ENCODE data around the gene ZMYM2.
"Not testable (repeated sequence)": the region's sequence is repeated elsewhere in the genome, so short reads cannot be mapped to it uniquely, and the experiment has no call there.

The ZMYM2 gene

DNA sequence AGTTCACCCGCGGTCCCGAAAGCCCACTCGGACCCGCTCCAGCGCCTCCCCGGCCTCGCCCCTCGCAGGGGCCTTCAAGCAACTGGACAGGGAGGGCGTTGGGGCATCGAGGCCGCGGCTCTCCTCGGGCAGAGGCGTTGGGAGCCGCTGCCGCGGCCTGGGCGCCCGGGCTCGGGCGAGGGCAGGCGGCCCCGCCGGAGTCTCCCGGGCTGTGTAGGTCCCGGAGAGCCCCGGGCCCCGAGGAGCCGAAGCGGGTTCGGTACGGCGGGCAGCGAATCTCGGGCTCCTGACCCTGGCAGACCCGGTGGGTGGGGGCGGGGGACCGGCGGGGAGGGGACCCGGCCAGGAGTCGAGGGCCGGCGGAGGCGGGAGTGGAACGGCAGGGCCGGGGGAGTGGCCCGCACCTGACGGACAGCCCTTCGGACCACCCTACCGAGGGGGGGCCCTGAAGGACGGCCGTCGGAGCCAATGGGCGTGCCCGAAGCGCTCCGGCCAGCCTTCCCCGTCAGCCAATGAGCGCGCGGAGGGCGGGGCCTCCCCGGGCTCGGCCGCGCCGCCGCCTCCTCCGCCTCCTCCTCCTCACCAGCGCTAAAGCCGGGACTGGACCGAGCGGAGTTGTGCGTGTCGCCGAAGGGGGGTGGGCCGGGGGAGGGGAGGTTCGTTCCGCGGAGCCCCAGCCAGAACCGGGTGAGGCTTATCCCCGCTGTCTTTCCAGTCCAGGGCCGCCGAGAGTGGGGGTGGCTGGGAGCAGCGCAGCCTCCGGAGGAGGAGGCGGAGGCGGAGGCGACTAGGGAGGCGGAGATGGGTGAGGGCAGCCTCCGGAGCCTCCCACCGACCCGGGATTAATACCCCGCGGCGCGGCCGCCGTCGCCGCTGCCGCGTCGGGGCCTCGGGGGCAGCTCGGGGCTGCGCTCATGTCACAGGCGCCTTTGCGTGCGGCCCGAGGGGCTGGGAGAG, at the start of gene ZMYM2:
Gene ZMYM2 (plus strand): TSS at position 573 of the 957 bp plus-strand sequence. CDS start 34,346 bp downstream, outside the sequence.
- DNase-seq (ENCODE audit: low spot score) = peak; percentile 99

DNA sequence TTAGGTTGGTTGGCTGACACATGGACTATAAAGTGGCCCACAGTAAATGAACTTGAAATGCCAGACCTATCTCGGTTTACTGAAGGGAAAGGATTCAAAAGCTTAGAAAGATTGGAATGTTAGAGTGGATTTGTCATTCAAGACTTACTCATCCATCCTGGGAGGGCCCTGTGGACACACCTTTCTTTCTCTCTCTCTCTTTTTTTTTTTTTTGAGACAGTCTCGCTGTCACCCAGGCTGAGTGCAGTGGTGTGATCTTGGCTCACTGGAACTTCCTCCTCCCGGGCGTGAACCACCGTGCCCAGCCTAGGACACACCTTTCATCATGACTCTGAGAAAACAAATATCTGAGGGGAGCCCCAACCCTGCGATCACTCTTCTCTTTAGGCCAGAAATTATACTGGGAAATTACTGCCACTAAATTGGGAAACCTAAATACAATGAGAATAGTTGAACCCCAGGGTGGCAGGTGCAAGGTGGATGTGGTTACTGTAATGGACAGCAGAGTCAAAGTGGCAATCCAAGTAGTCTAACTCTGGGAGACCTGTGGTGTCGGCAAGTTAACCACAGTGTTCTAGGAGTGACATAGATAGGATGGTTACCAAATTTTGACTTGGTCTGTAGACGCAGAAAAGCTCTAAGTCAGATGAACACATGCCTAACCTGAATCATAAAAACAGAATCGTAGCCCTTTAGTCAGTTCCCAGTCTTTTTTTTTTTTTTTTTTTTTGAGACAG, 48.0 kb upstream of the ZMYM2 start:
- DNase-seq (ENCODE audit: low spot score) = no peak

DNA sequence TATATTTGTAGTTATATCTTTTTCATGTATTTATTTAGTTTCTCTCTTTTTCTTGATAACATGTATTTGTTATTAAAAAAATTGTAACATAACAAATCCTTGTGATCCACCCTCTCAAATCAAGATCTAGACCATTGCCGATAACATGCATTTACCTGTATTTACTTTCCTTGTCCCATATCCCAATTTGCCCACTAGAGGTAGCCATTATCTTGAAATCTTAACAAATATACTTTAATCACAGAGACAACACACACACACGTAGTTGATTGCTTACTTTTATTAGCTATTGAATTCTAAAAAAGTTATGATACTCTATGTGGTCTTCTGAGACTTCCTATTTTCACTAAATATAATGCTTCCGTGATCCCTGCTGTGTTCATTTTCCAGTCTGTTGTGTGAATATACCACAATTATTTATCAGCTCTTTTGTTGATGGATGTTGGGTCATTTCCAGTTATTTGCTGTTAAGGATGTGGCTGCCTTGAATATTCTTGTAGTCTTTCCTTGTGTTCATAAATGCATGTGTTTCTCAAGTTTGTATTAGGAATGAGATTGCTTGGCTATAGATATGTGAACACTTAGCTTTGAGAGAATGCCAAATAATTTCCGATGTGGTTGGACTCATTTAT, 31.3 kb upstream of the ZMYM2 start:
- DNase-seq (ENCODE audit: low spot score) = peak; percentile 13

DNA sequence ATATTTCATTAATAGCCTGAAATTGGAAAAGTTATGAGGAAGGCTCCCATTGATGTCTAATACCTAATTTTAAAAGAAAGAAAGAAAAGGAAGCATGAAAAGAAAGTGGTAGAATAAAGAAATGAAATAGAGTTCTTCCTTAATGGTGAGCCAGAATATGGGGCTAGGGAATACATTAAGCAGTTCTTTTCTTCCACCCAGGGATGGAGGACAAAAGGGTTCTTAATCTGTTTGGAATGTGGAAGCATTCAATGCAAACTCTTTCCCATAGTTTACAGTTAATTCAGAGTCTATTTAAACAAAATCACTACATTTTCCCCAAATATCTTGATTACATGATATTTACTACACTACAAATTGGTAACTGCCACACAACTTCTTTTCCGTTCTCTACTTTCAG, 18.4 kb upstream of the ZMYM2 start:
- no peak for DNase-seq (ENCODE audit: low spot score)

DNA sequence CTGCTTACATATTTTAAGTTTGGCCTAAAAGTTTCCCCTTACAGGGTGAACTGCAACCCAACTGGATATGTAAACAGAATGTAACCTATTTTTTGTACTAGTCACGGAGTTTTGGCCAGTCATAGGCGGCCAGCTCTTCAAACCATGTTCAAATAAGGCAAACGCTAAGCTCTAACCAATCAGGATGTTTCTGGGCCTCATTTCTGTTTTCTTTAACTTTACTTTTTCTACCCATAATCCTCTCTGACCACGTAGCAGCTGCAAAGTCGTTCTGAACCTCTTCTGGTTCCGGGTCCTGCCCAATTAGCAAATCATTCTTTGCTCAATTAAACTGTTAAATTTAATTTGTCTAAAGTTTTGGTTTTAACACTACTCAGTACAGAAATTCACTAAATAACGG, 8.2 kb upstream of the ZMYM2 start:
- DNase-seq (ENCODE audit: low spot score) = no peak

DNA sequence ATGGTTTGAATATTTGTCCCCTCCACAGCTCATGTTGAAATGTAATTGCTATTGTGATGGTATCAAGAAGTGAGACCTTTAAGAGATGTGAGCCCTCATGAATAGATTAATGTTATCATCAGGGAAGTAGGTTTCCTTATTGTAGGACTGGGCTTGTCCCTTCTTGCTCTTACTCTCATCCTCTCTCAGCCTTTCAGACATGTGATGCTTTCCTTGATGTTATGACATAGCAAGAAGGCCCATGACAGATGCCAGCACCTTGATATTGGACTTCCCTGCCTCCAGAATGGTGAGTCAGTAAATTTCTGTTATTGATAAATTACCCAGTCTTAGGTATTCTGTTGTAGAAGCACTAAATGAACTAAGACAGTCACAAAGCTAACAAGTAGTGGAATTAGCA, 5.7 kb upstream of the ZMYM2 start:
- DNase-seq (ENCODE audit: low spot score) = no peak

DNA sequence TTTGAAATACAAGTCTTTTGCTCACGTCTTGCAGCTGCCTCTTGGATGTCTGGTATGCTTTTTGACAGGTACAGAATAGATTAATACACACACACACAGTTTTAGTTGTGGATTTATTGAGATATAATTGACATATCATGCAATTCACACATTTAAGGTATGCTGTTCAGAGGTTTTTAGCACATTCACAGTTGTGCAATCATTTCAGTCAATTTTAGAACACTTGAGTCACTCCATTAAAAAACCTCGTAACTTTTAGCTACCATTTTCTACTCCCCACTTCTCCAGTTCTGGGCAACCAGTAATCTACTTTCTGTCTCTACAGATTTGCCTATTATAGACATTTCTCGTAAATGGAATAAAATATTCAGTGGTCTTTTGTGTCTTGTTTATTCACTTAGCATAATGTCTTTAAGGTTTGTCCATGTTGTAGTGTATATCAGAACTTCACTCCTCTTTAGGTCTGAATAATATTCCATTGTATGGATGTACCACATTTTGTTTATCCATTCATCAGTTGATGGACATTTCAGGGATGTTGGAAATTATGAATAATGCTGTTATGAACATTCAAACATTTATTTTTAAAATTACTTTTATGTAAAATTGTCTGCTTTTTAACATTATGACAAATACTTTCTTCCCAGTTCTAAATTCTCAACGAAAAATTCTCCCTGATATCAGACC, 2.5 kb upstream of the ZMYM2 start:
- no peak for DNase-seq (ENCODE audit: low spot score)

DNA sequence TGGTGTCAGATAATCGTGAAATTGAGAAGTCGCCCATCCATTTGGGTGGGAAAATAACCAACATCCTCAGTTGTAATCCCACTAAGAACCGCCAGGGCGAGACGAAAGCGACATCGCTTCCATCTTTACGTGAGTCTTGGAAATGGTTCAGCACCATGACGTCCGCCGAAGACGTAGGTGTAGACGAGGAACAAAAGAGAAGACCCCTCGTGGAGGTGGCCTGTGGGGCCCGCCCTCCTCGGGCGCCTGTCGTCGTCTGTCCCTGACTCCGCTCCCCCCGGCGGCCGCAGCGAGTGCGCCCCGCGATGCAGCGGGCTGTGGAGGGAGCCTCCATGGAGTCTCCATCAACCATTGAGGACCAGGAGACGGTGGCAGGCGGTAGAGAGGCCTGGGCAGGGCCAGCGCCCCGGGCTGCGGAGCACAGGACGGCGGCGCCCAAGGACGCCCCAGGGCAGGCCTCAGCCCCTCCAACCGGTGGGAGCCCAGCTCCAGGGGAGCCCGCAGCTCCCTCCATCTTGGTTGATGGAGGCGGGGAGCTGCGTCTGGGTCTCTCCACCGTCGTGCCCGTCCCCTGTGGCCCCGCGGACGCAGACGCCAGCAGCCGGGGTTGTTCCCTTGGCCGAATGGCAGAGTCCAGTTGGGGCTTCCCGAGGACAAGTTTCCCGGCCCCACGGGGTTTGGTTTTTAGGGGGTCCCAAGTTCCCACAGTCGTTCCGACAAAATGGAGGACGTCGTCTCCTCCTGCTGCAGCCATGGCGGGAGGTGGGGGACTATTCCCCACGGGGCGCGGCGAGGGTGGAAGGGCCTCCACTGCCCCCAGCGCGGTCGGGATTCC, 990 bp upstream of the ZMYM2 start:
- DNase-seq (ENCODE audit: low spot score) = peak; percentile 75

DNA sequence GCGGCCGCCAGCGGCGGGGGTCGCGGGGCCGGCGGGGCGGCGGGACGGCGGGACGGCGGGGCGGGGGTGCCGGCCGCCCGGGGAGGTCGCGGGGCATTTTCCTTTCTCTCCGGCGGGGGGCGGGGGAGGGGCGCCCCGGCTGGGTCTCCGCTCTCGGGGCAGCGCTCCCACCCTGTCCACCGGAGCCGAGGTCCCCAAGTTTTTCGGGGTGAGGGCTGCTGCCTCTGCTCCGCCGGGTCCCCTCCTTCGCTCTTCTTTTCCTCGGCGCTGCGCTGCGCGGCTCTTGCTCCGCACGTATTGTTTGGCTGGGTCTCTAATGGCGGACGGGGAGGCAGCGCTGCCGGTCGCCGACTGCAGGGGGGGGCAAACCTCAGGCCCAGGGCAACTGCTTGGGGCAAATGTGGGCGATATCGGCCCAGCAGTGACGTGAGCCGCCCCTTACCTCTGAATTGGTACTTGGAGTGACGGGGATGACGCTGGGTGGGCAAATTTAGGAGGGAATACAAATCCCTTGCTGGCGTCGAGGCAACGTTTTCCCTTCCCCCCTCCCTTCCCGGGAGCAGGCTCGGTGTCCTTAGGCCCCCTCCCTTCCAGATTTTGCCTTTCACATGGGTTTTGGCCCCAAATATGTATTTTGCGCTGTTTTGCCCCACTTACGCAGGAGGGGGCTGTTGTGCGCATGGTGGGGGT, 759 bp downstream of the ZMYM2 start:
- DNase-seq (ENCODE audit: low spot score) = peak; percentile 55

DNA sequence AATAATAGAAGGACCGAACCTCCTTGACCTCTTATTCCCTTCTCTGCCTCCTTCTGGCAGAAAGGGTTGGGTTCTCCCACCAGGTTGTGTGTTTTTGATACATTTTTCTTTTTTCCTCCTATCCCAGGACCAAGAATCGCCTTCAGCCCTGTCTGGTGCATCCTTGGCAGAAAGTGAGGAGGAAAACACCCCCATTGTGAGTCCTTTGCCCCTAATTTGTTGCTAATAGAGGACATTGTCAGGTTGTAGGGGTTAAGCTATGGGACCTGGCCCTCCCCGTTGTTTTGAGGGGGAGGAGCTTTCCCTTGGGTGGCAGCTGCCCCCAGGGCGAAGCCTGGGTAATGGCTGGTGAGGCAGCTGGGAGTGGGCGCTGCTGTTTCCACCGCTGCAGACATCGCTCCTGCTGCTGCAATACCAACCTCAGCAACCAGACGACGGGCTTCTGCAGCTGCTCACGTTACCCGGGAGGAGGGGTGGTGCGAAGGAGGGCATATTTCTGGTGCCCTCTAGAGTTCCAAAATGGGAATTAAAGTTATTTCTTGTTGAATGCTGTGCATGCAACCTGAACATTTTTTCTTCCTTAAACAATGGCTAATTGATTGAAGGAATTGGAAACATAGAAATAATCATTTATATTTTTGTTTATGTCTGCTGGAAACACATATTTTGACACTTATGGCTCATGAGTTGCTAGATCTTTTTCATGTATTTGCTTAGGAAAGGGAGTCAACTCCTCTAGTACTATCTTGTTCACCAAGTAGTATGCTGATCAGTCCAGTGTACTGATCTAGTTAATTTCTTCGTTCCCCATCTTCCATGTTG, 1.5 kb downstream of the ZMYM2 start:
- DNase-seq (ENCODE audit: low spot score) = peak; percentile 84

DNA sequence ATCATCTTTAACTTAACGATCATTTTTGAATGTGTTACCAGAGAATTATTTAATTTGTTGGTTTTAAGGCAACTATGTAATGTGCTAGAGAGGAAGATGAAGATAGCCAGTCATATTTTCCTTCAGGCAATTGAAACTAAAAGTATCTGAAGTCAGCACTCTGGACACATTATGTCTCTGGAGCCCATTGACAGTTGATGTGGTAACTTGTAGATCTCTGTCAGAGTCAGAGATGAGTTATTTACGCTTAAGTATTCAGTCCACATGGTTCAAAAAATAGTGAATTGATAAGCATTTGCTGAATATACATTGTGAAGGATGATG, 2.1 kb downstream of the ZMYM2 start:
- DNase-seq (ENCODE audit: low spot score) = no peak

DNA sequence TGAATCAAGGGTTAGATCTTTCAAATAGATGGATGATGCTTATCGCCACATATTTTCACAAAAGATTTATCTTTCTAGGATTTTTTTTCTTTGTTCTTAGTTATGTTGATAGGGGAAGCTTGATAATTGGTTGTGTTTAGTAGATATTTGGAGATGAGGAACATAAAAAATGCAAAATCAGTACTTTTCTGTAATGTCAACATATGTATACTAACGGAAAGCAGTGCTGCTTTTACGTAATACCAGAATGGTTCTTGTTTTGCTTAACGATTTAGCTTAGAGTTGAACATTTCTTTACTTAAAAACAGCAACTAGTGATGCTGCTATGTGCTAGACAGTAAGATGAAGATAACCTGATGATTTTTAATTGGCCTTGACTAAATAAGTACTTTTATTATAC, 3.0 kb downstream of the ZMYM2 start:
- DNase-seq (ENCODE audit: low spot score) = no peak

DNA sequence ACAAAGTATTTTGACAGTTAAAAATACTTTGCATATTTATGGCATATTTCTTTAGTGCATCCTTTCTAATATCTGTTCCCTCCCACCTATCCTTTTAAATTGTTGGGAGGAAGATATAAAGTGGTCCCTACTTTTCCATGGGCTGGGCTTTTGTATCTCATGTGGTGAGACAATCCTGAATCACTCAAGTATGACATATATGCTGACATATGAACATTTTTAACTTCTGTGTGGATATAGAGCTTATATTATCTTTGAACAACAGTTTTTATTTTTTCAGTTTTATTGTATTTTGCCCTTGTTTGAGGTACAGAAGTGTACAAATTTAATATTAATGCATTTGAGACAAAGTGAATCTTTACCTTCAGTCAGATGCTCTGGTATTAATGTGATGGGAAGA, 3.4 kb downstream of the ZMYM2 start:
- DNase-seq (ENCODE audit: low spot score) = no peak

DNA sequence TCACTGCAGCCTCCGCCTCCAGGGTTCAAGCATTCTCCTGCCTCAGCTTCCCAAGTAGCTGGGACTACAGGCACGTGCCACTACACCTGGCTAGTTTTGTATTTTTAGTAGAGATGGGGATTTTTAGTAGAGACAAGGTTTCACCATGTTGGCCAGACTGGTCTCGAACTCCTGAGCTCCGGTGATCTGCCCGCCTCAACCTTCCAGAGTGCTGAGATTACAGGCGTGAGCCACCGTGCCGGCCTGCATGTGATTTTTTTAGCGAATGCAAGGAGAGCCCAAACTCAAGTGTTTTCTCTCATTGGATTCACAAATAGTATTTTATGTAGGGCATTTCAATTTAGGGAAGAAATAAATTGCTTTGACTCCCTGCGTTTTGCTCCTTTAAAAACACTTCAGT, 4.4 kb downstream of the ZMYM2 start:
- no peak for DNase-seq (ENCODE audit: low spot score)

DNA sequence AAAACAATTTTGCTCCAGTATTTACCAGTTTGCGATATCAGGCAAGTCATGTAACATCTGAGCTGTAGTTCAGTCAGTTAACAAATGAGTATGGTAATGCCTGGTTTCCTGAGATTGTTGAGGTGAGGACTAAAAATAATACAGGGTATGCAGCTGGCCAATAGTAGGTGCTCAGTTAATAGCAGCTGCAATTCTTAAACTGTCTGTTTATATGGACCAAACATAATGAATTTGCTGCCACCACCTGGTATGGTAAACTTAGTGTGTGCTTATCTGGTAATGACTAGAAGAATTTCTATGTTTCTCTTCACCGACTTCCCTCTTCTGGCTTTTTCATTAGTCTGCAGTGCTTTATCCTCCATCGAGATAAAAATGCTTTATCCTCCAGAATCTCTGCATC, 9.1 kb downstream of the ZMYM2 start:
- no peak for DNase-seq (ENCODE audit: low spot score)

DNA sequence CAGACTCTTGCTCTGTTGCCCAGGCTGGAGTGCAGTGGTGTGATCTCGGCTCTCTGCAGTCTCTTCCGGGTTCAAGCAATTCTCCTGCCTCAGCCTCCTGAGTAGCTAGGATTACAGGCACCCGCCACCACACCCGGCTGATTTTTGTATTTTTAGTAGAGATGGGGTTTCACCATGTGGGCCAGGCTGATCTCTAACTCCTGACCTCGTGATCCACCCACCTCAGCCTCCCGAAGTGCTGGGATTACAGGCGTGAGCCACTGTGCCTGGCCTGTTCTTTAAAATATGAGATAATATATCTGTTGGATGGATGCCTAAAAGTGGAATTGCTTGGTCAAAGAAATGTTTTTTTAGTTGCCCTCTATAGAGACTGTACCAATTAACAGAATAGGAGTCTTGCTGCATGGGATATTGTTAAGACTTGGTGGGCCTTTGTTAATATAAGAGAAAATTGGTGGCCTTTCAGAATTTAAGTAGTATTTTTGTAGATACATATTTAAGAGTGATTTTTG, 16.0 kb downstream of the ZMYM2 start:
- not testable (repeated sequence) for DNase-seq (ENCODE audit: low spot score)

DNA sequence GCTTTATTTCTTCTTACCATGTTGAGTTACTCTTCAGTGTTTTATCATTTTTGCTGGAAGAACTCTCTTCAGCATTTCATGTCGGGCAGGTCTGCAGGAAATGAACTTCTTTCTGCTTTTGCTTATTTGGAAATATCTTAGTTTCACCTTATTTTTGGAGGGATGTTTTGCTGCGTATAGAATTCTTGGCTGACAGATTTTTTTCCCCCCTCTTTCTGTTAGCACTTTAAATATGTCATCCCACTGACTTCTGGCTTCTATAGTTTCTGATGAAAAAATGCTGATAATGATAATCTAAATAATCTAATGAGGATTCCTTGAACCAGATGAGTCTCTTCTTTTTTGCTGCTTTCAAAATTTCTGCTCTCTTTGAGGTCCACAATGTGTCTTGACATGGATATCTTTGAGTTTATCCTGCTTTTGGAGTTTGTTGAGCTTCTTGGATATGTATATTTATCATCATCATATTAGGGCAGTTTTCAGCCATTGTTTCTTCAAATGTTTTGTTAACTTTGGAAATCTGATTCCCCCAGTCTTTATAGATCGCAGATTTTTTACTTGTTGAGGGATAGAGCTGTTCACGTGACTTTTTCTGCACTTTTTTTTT, 20.4 kb downstream of the ZMYM2 start:
- no peak for DNase-seq (ENCODE audit: low spot score)

DNA sequence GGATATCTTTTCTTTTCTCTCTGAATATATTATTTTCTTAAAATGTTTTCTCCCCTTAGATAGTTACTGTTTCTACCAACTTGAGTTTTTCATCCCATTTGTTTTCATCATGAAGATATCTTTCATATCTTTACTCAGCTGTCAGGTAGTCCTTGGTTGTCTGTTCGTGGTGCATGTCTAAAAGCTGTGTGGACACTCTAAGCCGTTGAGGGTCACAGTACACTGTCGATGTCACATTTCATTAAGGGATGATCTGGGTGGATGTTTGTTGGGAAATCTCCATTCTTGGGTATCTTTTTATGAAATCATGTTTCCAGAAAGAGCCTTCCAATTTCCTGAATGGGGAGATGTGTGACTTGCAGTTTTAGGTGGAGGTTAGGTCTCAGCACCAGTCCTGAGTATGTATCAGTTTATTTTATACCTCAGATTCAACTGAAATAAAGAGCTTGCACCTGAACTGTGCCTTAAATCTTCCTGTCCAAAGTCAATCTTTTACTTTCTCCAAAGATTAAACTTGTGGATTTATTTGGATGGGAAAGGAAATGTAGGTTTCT, 23.2 kb downstream of the ZMYM2 start:
- no peak for DNase-seq (ENCODE audit: low spot score)

All from germinal center (tissue), 1 donor.